GM18870 (cell line): ENCODE data around the gene CCNT2.
"Not testable (repeated sequence)": the region's sequence is repeated elsewhere in the genome, so short reads cannot be mapped to it uniquely, and the experiment has no call there.

ENCODE experiments used
- ATAC-seq: cut with Tn5 transposase; IDR thresholded peaks from one replicate; pipeline ENCODE4 v1.9.1; 2021; ENCODE audit warnings: moderate library complexity; ENCODE audit not compliant: unreplicated experiment

Gene CCNT2

DNA sequence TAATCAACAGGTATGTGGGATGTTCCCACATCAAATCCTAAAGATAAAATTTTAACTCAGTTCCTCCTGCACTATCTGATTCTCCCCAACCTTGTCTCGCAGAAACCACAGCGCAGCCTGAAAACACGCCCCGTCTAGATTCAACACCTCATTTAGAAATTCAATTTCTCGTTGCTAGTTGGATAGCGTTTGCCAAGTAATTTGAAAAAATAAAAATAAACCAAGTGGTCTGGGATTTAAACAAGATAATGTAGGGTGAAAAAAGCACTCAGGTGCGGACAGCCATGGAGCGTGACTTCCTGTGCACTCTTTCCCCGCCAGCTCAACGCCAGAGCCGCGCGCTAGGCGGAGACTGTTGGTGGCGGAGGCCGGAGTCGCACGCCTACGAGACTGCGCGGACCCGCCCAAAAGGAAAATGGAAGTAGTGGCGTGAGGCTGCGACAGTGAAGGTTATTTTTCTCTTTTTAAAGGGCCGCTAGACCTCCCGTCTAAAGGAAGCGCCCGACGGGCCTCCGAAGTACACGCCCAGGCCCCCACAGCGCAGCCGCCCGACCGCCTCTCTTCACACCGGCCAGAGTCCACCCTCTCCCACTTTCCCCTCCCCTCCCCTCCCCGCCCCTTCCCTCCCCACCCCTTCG lies 615 bp upstream of the CCNT2 start:
- peak; percentile 80 for ATAC-seq

DNA sequence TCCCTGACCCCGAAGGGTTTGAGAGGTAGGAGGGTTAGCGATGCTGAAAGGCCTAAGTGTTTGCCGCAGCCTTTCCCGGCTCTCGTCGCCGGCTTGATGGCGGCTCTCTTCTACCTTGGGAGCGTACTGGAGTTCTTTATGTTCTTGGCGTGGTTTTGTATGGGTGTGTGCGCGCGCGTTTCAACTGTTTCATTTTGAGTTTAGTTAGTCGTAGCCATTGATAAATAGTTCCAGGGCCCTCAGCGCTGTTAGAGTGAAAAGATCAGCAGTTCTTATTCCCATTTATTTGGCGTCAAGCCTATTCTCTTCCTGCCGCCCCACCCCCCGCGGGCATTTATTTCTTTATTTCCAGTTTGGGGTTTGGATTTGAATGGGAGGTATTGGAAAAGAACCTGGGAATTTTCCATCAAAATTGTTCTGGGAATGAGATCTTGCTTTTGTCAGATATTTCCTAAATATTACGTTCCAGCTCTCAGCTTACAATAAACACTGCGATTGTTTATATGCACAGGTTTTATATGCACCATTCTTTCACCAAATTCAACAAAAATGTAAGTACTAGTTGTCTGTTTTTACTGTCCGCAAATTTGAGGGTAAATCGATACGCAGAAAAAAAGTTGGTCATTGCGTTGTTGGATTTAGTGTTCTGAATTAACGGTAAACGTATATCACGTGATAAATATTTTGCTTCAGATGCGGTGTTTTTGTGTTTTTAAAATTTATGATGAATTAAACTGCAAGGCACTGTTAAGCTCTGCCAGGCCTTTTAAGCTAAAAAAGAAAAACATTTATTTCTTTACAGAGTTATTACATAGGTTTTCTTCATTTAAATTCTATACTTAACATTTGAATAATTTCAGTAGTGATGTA lies 954 bp downstream of the CCNT2 start:
- ATAC-seq: no peak

DNA sequence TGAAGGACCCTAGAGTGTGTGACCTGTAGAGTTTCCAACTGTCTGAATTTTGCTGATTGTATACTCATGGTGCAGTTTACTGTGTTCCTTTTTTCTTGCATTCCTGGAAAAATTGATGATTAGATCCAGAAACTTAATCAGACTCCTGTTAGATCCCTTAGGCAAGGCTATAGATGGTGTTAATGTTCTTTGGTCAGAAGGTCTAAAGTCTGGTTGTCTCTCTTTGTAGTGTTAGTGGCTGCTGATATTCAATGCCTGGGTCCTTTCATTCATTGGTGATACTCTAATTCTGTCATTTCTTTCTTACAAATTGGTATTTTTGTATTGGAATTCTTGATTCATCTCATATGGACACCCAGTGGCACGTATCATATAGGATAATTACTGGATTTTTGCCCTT lies 6.3 kb downstream of the CCNT2 start:
- no peak for ATAC-seq

DNA sequence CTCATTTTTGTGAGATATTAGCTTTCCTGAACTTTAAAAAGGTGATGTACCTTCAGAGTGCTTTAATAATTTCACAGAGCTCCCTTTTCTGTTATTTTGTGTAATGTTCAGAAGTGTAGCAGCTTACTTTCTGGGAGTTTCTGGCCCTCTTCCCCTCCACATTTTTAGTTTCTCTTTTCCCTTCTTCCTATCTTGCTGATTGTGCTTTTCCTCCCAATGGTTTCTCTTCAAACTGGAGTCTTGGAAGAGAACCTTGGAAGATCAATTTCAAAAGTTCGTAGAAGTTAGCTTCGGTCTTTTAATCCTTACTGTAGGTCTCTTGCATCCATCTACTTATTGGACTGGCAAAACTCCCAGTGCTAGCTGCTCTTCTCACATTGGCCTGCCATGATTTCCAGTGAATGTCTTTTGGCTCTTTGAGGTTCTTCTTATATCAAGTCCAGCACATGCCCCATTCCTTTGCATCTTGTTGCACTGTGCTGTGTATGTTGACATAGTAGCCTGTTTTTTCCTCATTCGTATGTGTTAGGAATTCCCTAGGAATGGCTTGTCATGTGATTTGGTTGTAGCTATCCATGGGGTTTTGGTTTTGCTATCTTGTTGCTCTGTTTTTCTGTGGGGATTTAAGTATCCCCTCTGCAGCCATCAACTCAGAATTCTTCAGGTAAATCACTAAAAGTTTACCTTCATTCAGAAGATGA lies 7.8 kb downstream of the CCNT2 start:
- no peak for ATAC-seq

DNA sequence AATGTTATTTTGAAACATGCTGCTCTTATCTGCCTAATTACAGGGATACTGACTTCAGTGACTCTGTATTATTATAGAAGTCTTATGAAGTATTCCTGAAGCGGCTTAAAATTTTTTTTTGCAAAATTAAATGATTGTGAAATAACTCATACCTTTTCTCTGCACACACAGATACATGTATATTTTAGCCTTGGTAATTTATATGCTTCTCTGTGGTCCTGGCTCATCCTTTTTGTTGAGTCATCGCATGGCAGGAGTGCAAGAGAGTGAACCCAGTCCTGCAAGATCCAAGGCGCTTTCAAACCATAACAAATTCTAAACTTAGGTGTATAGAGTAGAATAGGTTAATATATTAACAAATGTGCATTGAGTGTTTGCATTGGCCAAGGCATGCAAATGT lies 8.6 kb downstream of the CCNT2 start:
- ATAC-seq: no peak

DNA sequence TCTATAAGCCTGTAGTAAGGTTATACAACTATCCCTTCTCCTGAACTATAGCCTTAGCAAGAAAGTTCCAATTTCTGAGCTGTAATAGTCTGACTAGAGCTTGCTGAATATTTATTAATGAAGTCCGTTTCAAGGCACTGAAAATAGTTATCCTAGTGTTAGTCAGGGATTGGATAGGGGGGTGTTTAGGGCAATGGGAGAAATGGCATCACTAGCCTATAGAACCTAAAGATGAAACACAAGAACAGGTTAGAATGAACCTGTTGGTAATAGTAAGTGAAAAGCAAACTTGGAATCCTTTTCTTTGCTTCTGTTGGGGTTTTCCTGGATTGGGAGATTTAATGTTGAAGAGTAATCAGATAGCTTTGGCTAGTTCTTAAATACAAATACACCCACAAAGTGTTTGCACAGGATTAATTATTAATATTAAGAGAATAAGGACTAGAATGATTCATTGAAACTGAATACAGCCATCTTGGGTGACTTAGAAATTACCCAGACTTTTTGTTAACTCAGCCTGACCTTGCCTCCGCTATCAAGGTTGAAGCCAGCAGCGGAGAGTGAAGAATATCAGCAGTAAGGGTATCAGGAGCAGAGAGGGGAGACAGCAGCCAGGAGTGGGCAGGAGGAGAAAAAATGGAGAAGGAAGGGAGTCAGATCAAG lies 14.4 kb downstream of the CCNT2 start:
- ATAC-seq: no peak

DNA sequence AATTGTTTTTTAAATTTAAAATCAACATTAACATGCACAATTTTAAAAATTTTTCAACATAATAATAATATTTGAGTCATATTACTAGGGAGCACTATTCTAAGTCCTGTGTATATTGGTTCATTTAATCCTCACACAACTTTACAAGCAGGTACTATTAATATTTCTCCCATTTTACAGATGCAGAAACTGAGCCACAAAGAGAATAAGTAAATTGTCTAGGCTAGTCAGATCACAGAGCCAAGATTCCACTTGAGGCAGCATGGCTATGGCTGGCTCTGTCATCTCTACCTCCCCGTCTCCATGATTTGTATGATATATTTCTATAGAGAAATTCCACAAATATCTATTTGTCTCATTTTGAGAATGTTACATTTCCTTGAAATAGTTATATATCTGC lies 15.1 kb downstream of the CCNT2 start:
- ATAC-seq: no peak

DNA sequence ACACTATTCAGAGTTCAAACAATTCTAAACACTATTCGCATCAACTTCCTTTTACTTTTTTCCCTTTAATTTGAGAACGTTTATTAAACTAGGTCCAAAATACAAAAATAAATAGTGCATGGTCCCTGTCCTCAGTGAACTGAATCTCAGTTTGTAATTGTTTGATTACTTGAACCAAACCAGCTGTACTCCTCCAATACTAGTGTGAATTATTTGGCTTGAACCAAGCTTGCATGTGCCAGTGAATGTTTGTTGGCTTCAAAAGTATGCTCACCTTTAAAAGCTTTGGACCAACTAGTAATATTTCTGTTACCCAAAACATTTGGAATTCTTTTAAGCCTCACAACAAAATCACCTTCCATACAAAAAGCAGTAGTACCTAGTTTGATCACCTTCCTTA lies 15.5 kb downstream of the CCNT2 start:
- ATAC-seq: no peak

DNA sequence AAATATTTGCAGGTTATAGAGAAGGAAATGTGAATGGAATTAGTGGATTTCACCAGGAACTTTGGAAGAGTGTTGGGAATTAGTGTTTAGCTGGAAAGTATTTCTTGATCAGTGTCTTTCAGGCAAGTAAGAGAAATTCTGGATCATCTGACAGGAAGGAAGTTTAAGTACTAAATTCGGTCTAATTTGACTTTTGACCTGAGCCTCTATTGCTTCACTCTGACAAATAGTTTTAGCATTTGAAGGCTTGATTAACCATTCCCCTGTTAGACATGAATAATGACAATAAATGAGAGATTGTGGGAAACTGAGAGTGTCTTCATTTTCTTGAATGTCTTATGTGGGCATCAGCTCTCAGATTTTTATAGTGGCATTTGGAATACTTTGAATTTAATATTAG lies 16.0 kb downstream of the CCNT2 start:
- no peak for ATAC-seq

DNA sequence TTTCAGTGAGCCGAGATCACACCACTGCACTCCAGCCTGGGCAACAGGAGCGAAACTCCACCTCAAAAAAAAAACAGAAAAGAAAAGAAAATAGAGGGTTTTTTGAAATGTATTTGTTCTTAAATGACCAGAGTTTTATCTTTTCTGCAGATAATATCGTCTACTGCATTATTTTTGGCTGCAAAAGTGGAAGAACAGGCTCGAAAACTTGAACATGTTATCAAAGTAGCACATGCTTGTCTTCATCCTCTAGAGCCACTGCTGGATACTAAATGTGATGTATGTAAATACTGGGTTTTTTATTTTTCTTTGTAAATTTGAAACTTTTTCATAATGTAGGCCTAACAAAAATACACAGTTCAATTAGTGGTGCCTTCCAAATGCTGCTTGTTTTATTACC lies 18.1 kb downstream of the CCNT2 start:
- no peak for ATAC-seq

DNA sequence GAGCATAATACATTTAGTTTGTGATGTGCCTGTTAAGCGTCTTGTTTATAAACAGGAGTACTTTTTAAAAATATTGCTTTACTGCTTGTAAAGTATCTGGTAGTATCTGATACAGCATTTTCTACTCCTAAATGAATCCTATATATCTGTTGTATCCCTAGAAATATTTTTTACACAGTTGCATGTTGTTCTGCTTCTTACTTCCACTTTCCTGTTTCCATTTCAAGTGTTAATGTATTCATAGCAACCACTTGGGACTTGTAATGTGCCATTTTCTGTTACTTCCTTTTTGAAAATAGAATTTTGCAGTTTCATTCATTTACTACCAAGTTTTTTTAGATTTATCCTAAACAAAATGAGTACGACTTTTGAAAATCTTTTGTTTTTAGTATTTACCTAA lies 24.9 kb downstream of the CCNT2 start:
- ATAC-seq: peak; percentile 94

DNA sequence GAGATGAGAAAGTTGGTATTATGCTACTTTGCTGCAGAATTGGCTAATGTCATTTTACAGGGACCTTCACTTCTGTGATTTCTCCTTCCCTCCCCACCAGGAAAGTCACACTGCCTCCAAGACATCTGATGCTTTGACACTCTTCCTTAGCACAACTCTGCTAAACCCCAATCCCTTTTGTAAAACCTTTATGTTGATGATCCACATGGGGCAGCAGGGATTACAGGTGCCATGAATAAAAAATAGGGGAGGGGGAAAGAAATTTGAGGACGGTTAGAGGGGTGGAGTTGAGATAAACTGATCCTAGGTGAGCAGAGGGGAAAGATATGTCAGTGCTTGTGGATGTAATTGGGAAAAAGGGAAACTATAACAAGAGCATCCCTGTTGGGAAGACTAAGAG lies 26.4 kb downstream of the CCNT2 start:
- ATAC-seq: no peak

DNA sequence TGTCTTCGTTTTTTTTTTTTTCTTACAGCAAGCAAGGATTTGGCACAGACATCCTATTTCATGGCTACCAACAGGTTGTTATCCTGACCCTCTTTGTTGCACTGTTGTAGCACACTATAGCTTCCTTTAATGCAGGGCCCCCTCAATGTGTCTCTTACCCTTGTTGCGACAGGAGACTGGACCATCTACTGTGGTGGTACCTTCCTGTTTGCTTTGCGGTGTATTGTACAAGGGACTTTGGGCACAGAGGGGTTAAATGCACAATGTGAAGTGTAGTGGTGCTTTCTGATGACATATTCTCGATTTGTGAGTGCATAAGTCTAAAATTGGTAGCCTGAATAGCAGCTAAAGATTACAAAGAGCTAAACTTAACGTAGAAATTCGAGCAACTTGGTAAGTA lies 27.5 kb downstream of the CCNT2 start:
- ATAC-seq: no peak

DNA sequence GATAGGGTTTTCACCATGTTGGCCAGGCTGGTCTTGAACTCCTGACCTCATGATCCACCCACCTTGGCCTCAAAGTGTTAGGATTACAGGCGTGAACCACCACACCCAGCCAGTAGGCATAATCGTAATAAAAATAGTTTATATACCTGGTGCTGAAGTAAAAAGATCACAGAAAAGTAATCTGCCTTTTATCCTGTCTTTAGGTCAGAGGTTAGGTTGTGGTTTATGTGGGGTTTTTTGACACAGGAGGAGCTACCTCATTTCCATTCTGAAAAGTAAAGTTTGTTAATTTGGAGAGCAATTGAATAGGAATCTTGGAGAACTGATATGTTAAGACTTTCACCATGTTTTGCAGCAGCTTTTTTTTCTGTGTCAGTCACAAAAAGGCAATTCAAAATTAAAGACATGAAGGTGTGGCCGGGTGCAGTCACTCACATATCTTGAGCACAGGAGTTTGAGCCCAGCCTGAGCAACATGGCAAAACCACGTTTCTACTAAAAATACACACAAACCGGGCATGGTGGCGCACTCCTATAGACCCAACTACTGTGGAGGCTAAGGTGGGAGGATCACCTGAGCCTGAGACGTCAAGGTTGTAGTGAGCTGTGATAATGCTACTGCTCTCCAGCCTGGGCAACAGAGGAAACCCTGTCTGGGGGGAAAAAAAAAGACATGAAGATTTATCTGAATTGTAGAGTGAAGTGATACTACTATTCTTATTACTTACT lies 31.5 kb downstream of the CCNT2 start:
- no peak for ATAC-seq

DNA sequence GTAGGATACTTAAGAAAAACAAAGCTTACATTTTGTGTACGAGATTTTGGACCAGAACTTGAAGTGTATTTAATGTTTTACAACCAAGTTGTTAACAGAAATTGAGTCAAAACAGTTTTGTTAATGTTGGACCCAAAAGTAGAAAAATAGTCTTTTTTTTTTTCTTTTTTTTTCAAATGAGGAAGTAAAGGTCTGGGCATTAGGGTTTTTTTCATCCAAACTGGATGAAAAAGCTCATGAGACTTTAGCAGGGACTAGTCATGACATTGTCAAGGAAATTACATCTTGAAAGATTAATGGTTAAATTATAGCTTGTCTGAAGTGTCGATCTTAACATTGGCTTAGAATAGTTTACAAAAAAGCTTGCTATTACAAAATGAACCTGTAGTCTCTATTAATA lies 32.3 kb downstream of the CCNT2 start:
- no peak for ATAC-seq

DNA sequence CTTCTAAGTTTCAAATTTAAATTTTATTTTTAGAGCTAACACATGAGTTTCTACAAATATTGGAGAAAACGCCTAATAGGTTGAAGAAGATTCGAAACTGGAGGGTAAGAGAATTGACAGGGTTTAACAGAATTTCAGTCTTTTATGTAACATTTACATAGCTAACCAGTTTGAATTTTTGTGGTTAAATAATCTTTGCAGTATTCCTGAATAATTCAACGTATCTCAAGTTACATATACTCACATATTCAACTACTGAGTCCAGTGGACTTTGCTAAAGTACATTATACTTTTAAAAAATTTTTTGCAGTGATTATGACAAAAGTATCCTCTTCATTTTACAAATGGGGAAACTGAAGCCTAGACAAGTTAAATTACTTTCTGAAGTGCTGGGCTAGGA lies 34.0 kb downstream of the CCNT2 start:
- no peak for ATAC-seq

DNA sequence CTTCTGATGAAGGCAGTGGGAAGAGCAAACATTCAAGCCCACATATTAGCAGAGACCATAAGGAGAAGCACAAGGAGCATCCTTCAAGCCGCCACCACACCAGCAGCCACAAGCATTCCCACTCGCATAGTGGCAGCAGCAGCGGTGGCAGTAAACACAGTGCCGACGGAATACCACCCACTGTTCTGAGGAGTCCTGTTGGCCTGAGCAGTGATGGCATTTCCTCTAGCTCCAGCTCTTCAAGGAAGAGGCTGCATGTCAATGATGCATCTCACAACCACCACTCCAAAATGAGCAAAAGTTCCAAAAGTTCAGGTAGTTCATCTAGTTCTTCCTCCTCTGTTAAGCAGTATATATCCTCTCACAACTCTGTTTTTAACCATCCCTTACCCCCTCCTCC lies 35.4 kb downstream of the CCNT2 start:
- no peak for ATAC-seq

DNA sequence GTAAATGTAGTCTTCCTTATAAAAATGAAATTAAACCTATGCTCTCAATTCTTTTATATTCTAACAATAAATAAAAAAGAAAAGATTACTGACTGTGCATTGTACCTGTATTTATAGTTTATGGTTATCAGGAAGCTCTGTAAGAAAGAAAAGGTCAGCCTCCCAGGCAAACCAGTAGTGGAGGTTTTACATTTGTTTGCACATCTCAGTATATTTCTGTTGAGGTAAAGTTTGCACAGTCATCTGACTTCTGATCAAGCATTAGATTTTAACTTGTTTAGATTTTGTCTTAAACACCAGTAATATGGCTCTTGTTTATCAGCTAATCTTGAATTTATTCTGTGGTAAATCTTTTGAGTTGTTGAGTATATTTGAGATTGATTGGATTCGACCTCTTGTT lies 37.1 kb downstream of the CCNT2 start:
- ATAC-seq: no peak

DNA sequence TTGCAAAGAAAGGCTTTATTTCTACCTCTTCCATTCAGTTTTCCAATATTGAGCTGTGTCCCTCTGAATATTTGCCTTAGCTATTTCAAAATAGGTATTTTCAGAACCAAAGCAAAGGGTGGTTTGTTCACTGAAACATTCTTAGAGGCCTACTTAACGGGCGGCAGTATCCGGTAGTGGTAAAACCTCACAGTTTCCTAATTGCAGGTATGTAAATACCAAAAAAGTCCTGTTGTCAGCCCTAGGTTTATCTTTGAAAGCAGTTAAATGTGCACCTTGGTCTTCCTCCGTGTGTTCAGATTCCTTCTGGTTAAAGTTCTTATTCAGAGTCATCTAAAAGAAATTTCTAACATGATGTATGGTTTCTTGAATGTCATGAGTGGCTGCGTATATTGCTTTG lies 38.9 kb downstream of the CCNT2 start:
- ATAC-seq: no peak

DNA sequence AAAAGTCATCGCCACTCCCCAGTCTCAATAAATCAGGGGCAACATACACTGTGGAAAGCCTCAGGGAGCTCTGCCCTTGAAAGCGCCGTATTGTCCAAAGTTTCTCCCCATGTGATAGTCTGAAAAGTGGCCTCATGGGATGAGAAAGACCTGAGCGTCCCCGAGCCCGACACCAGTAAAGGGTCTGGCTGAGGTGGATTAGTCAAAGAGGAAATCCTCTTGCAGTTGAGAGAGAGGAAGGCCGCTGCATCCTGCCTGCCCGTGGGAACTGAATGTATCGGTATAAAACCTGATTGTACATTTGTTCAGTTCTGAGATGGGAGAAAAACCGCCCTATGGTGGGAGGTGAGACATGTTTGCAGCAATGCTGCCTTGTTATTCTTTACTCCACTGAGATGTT lies 48.5 kb downstream of the CCNT2 start:
- ATAC-seq: not testable (repeated sequence)
